Urinary bladder (tissue), 4 donors: ENCODE measurements around the gene SLCO2B1. TPM values are rescaled to one million over a fixed set of nuclear protein-coding genes. Genes with fewer than 3 reads are reported as not detected.
A peak's percentile ranks its signal among the peaks of the same experiment; 100 is the strongest.

Source experiments
- DNase-seq: peaks from one replicate; pipeline ENCODE4 v3.0.0-alpha.2; 2015; ENCODE audit errors: extremely low spot score
- H3K27ac ChIP-seq: one replicate; pipeline ENCODE4 v1.5.1; 2013; ENCODE audit warnings: low read depth, mild to moderate bottlenecking, moderate library complexity
- H3K36me3 ChIP-seq: one replicate; pipeline ENCODE4 v1.6.1; 2013; ENCODE audit warnings: mild to moderate bottlenecking, moderate library complexity; ENCODE audit not compliant: insufficient read depth
- H3K4me1 ChIP-seq: one replicate; pipeline ENCODE4 v1.6.1; 2013; ENCODE audit warnings: mild to moderate bottlenecking, moderate library complexity; ENCODE audit not compliant: insufficient read depth
- H3K4me3 ChIP-seq: one replicate; pipeline ENCODE4 v1.5.1; 2013; ENCODE audit warnings: low read depth, low read length
- WGBS: extraction: QIAGEN DNeasy Blood & Tissue Kit; methylation state at CpG from one replicate; pipeline ENCODE4 v1.1.7; 2013; 5-methylcytosine and 5-hydroxymethylcytosine counted together
- polyA plus RNA-seq: library from polyadenylated mRNA; stranded (reverse); fragments of 200-250 nt; gene quantifications from one replicate; pipeline ENCODE4 v1.2.3, GENCODE V29; 2013
- total RNA-seq: library from RNA; depleted of rRNA; stranded (reverse); fragments of >200 nt; gene quantifications from one replicate; pipeline ENCODE4 v1.2.3, GENCODE V29; 2014
- donor health status: healthy with polysubstance abuse.
- donor health status: healthy.

SLCO2B1 gene
- total and polyA plus RNA-seq, 2 donors = 11.7 to 25.1 TPM

GRCh38 chr11:75240311-75241035, 89.6 kb downstream of the SLCO2B1 start, which contains the start of gene TPBGL:
Gene TPBGL, plus strand, starts transcription at chr11:75240774. Its CDS starts 276 bp downstream, at chr11:75241050.
- peaks cover 2% of the 10 kb centered on the region for H3K4me1 ChIP-seq
- no peak for DNase-seq
- WGBS = 2% methylated on average over 58 of the region's 58 CpGs
- no peak within 1 kb of the TSS for H3K27ac ChIP-seq
- H3K36me3 ChIP-seq = no peaks in the 10 kb centered on the region
- peak within 1 kb of the TSS; percentile 40 for H3K4me3 ChIP-seq

GRCh38 chr11:75241036-75241905, 90.4 kb downstream of the SLCO2B1 start:
- DNase-seq = peak; percentile 45
- Histone ChIP-seq H3K4me1 (peaks cover 2% of the 10 kb centered on the region), H3K36me3 (no peaks in the 10 kb centered on the region), H3K4me3 (peak overlapping the region; percentile 40), H3K27ac (no peak overlapping the region)
- under 1% methylated on average over 140 of the region's 140 CpGs for WGBS

- 4% methylated on average over 72 of the region's 72 CpGs for WGBS
- Histone ChIP-seq H3K4me3 (peak overlapping the region; percentile 40), H3K4me1 (peaks cover 2% of the 10 kb centered on the region), H3K27ac (no peak overlapping the region), H3K36me3 (no peaks in the 10 kb centered on the region)
- no peak for DNase-seq
Observed at GRCh38 chr11:75241906-75242644, 91.2 kb downstream of the SLCO2B1 start.

- peaks cover 2% of the 10 kb centered on the region for H3K4me1 ChIP-seq
- no peak overlapping the region for H3K27ac ChIP-seq
- WGBS = 80% methylated on average over 16 of the region's 16 CpGs
- no peak overlapping the region for H3K4me3 ChIP-seq
- no peak for DNase-seq
- no peaks in the 10 kb centered on the region for H3K36me3 ChIP-seq
Observed at GRCh38 chr11:75242722-75243600, 92.1 kb downstream of the SLCO2B1 start.

GRCh38 chr11:75244052-75244814, 93.3 kb downstream of the SLCO2B1 start:
- H3K4me1 ChIP-seq = peaks cover 2% of the 10 kb centered on the region
- no peaks in the 10 kb centered on the region for H3K36me3 ChIP-seq
- 78% methylated on average over 10 of the region's 10 CpGs for WGBS
- no peak for DNase-seq
- no peak overlapping the region for H3K27ac ChIP-seq
- no peak overlapping the region for H3K4me3 ChIP-seq

GRCh38 chr11:75245356-75246005, 94.6 kb downstream of the SLCO2B1 start:
- Histone ChIP-seq H3K4me1 (peaks cover 2% of the 10 kb centered on the region), H3K36me3 (no peaks in the 10 kb centered on the region), H3K4me3 (no peak overlapping the region), H3K27ac (no peak overlapping the region)
- no peak for DNase-seq
- 69% methylated on average over 5 of the region's 5 CpGs for WGBS

GRCh38 chr11:75246006-75246670, 95.2 kb downstream of the SLCO2B1 start:
- Histone ChIP-seq H3K4me1 (peaks cover 2% of the 10 kb centered on the region), H3K4me3 (no peak overlapping the region), H3K27ac (no peak overlapping the region), H3K36me3 (no peaks in the 10 kb centered on the region)
- WGBS = 59% methylated on average over 7 of the region's 7 CpGs
- no peak for DNase-seq

- H3K4me1 ChIP-seq = peaks cover 2% of the 10 kb centered on the region
- WGBS = 73% methylated on average over 11 of the region's 11 CpGs
- H3K4me3 ChIP-seq = no peak overlapping the region
- H3K36me3 ChIP-seq = no peaks in the 10 kb centered on the region
- no peak overlapping the region for H3K27ac ChIP-seq
- DNase-seq = no peak
Observed at GRCh38 chr11:75246671-75247350, 95.9 kb downstream of the SLCO2B1 start.

- Histone ChIP-seq H3K4me1 (no peaks in the 10 kb centered on the region), H3K27ac (no peak overlapping the region), H3K36me3 (no peaks in the 10 kb centered on the region), H3K4me3 (no peak overlapping the region)
- 40% methylated on average over 11 of the region's 11 CpGs for WGBS
- DNase-seq = no peak
Observed at GRCh38 chr11:75248924-75249256, 98.0 kb downstream of the SLCO2B1 start.

- 54% methylated on average over 3 of the region's 3 CpGs for WGBS
- no peak for DNase-seq
- no peaks in the 10 kb centered on the region for H3K4me1 ChIP-seq
- no peak overlapping the region for H3K27ac ChIP-seq
- no peak overlapping the region for H3K4me3 ChIP-seq
- no peaks in the 10 kb centered on the region for H3K36me3 ChIP-seq
Observed at GRCh38 chr11:75249704-75250103, 98.8 kb downstream of the SLCO2B1 start.

GRCh38 chr11:75254326-75254725, 103.4 kb downstream of the SLCO2B1 start:
- no peak overlapping the region for H3K27ac ChIP-seq
- no peaks in the 10 kb centered on the region for H3K36me3 ChIP-seq
- H3K4me1 ChIP-seq = no peaks in the 10 kb centered on the region
- no peak for DNase-seq
- H3K4me3 ChIP-seq = no peak overlapping the region
